ENCODE results near the gene DPH1.

Gene DPH1

DNA sequence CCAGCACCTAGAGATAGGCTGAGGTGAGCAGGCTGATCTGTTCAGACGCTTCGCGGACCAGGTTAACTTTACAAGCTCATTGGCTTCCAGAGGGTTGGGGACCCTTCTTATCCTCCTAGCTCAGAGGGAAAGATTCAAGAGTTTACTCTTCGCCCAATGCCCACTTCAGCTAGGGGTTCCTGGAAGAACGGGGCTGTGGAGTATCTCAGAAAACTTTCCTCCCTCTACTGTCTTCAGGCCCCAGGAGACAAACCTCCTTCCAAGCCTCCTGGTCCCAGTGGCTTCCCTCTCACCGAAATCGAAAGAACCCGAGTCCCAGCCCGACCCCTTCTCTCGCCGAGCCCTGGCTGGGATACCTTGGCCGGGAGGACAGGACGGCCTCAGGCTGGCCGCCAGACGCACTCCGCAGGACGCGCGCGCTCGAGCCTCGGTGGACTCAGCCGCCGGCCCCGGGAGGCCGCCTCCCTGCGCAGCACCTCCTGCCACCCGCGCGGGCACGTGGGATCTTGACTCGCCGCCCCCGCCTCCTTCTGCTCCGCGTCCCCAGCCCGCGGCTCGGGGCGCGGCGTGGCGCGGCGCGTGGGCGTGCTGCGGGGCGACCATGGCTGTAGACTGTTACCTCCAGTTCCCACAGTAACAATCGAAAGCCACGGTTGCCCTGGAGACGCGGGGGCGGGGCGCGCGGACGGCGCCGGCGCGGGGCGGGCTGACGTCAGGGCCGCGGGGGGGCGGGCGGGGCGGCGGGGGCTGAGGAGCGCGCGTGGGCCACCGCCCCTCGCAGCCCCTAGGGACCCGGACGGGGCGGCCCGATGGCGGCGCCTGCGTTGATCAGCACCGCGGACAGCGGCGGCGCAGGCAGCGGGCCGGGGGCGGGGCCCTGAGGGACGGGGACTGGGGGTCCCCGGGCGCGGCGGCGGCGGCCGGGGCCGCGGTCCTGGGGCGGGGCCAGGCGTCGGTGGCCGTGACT lies 19.7 kb downstream of the DPH1 start:
- DNase-seq (ENCODE audit: low spot score), result peak; percentile 64

DNA sequence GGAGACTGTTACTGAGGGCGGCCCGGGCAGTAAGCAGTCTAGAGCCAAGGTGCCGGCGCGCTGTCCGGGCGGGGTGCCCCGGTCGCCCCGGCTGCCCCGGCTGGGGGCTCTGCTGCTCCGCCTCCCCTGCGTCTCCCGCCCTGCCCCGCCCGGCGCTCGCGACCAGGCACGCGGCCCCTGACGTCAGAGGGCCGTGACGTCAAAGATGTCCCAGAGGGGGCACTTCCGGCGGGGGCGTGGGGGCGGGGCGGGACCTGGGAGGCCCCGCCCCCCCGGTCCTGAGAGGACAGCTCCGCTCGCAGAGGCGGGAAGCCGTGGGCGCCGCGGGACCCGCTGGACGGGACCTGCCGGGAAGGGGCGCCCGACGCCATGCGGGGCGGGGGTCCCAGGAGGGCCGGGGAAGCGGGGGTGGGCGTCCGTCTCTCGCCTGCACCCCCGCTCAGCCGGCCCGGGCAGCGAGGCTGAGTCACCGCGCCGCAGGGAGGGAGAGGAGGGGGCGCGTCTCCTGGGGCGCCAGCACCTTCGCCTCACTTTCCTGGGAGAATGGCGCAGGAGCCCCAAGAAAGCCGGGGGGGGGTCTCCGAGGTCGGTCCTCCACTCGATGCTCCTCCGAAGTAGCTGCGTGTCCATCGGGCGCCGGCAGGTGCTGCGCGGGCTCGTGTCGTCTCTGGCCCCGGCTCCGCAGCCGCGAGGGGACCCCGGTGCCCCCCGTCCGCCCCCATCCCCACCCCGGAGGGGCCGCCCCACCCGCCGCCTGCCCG lies 20.5 kb downstream of the DPH1 start:
- DNase-seq (ENCODE audit: low spot score) (no peak), FAIRE-seq (no peak)

More for the DNA sequence above, 19.7 kb downstream of the DPH1 start:
- no peak for FAIRE-seq

DNA sequence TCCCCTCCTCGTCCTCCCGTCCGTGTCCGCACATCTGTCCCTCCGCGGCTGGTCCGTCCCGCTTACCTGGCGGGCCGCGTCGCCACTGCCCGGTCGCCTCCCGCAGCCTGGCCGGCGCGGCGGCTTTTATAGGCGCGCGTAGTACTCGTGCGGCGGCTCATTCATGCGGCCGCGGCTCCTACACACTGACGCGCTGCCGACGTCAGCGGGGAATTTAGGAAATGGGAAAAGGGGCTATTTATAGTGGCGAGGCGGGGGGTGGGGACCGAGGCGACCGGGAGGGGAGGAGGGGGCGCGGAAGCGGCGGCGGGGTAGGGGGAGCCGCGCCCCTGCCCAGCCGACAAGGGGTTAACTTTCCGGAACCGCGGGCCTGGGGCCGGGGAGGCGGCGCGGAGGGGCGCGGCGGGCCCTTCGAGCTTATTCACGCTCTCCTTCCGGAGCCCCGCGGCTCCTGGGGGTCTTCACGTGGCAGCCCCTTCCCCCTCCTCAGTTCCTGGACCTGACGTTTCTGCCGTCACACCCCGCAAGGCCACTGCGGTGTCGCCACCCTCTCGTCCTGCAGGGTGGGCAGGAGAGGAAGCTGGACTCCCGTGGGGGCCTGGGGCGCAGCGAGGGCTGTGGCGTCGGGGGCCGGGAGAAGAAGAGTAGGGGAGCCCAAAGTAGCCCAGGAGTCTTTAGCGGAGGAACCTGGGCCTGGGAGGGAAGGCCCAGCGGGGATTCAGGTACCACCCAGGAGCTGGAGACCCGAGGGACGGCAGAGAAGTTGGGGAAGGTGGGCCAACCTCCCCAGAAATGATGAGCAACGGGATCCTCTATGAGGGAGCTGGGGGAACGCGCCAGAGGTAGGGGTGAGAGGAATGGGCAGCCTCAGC lies 21.3 kb downstream of the DPH1 start:
- DNase-seq (ENCODE audit: low spot score), result no peak

DNA sequence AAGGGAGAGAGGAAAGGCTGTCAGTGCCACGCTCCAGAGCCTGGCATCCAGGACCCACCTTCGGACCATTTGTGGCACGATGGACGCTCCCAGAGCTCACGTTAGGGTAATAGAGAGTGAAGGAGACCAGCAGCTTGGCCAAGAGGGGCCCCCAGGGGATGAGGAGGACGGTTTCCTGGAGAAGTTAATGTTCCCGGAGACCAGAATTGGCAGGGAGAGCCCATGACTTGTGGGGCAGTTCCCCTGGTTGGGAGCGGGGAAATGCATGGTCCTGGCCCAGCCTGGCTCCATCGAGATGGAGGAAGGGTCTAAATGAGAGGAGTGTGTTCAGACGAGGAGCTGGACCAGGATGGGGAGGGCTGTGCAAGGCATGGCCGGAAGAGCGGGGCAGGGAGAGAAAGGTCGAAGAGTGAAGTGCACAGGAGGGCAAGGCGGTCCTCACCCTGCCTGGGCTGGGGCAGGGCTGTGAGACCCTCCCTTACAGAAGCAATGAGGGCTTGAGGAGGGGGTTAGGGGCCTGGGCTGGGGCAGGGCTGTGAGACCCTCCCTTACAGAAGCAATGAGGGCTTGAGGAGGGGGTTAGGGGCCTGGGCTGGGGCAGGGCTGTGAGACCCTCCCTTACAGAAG lies 22.1 kb downstream of the DPH1 start:
- no peak for FAIRE-seq
- no peak for DNase-seq (ENCODE audit: low spot score)

More for the DNA sequence above, 21.3 kb downstream of the DPH1 start:
- FAIRE-seq, result no peak

DNA sequence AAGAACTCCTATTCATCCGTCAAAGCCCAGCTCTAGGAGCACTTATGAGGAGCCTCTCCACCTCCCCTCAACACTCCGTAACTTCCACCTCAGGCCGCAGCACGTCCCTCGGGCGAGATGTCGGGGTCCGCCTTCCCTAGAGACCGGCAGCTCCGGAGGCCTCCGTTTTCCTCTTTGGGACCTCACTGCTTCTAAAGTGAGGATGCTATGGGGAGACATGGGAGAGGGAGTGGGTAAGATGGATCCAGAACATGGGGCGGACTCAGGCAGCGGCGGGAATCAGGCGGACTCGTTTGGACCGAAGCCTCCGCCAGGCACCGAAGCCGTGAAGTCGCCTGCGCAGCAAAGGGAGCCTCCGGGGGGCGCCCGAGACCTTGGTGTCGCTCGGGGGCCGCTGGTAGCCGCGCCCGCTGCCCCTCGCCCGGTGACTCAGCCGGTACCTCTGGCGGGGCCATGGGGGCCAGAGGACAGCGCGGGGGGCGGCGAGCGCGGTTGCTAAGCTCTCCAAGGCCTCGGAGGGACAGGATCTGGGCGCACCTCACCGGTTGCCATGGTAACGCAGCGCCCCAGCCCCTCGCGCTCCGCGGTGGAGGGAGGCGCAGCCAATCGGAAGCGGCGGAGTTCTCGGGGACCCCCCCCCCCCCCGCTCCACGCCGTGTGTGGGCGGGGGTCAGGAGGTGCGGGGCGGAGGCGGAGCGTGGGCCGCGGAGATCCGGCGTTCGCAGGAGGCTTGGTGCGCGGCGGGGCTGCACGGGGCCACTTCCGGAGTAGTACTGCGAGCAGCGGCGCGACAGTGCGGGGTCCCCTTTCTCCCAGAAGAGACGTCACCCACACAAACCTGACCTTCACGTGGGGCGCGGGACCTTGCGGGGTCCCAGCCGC lies 23.7 kb downstream of the DPH1 start:
- FAIRE-seq, result no peak
- DNase-seq (ENCODE audit: low spot score), result no peak

DNA sequence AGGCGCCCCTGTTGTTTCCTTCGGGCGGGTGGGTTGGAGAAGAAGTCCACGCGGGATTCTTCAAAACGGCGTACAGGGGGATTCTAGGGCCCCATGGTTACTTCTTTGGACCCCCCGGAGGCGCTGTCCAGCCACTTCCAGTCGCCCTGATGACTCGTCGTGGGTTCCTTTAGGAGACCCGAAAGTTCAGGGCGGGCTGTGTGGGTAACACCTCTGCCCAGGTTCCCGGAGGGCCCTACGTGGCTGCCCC lies 24.2 kb downstream of the DPH1 start:
- FAIRE-seq (no peak), DNase-seq (ENCODE audit: low spot score) (no peak)

DNA sequence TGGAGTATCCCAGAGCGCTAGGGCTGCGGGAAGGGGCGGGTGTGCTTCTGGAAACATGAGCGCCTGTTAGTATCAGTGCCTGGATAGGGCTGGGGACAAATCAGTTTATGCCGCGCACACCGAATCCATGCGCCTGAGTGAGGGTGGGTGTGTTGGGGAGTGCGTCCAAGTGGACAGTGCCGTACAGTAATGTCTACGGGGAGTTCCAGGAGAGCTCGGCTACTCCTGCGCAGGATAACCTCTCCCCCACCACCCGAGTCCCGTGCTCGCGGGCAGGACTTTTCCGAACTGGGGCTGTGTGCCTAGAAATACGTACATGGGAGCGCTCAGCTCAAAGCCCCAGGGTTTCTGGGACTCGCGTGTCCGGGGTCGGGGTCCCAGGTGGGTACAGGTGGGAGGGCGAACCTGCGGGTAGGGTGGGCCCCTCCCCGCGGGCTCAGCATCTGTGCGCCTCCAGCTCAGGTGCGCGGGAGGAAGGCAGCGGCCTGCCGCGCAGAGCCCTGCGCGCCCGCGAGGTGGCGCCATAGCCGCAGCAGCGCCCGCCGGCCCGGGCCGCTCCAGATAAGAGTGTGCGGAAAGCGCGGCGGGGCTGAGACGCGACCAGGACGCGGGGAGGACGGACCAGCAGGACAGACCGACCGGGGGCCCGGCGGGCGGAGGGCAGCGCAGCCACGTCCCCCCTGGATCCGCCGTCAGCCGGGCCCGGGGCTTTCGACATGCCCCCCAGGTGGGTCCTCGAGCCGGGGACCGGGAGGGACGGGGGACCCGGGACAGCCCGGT lies 24.7 kb downstream of the DPH1 start, which contains the start of gene HIC1:
HIC1 (plus strand) TSS at position 592 of the 780 bp plus-strand sequence. CDS start 1,588 bp downstream, outside the sequence.
- DNase-seq (ENCODE audit: low spot score), result peak; percentile 36
- FAIRE-seq, result no peak

DNA sequence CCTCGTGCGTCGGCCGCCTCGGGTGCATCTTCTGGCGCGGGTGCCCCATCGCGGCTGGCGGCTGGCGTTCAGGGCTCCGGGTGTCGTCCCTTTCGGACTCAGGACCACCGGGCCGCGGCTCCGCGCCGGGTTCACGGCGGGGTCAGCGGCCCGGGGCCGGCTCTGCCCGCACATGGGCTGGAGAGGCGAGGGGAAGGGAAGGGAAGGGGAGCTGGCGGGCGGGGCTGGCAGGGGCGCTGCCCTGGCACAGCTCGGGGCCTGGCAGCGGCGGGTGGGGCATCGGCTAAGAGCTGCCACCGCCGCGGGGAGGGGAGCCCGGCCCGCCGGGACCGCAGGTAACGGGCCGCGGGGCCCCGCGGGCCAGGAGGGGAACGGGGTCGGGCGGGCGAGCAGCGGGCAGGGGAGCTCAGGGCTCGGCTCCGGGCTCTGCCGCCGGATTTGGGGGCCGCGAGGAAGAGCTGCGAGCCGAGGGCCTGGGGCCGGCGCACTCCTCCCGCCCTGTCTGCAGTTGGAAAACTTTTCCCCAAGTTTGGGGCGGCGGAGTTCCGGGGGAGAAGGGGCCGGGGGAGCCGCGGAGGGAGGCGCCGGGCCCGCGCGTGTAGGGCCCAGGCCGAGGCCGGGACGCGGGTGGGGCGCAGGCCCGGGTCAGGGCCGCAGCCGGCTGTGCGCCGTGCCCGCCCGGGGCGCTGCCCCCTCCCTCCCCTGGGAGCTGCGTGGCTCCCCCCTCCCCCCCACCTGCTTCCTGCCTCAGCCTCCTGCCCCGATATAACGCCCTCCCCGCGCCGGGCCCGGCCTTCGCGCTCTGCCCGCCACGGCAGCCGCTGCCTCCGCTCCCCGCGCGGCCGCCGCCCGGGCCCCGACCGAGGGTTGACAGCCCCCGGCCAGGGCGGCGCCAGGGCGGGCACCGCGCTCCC lies 25.6 kb downstream of the DPH1 start:
- FAIRE-seq (no peak), DNase-seq (ENCODE audit: low spot score) (no peak)

DNA sequence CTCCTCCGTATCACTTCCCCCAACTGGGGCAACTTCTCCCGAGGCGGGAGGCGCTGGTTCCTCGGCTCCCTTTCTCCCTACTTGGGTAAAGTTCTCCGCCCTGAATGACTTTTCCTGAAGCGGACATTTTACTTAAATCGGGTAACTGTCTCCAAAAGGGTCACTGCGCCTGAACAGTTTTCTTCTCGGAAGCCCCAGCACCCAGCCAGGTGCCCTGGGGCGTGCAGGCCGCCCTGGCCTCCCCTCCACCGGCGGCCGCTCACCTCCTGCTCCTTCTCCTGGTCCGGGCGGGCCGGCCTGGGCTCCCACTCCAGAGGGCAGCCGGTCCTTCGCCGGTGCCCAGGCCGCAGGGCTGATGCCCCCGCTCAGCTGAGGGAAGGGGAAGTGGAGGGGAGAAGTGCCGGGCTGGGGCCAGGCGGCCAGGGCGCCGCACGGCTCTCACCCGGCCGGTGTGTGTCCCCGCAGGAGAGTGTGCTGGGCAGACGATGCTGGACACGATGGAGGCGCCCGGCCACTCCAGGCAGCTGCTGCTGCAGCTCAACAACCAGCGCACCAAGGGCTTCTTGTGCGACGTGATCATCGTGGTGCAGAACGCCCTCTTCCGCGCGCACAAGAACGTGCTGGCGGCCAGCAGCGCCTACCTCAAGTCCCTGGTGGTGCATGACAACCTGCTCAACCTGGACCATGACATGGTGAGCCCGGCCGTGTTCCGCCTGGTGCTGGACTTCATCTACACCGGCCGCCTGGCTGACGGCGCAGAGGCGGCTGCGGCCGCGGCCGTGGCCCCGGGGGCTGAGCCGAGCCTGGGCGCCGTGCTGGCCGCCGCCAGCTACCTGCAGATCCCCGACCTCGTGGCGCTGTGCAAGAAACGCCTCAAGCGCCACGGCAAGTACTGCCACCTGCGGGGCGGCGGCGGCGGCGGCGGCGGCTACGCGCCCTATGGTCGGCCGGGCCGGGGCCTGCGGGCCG lies 26.5 kb downstream of the DPH1 start:
- FAIRE-seq (no peak), DNase-seq (ENCODE audit: low spot score) (no peak)

DNA sequence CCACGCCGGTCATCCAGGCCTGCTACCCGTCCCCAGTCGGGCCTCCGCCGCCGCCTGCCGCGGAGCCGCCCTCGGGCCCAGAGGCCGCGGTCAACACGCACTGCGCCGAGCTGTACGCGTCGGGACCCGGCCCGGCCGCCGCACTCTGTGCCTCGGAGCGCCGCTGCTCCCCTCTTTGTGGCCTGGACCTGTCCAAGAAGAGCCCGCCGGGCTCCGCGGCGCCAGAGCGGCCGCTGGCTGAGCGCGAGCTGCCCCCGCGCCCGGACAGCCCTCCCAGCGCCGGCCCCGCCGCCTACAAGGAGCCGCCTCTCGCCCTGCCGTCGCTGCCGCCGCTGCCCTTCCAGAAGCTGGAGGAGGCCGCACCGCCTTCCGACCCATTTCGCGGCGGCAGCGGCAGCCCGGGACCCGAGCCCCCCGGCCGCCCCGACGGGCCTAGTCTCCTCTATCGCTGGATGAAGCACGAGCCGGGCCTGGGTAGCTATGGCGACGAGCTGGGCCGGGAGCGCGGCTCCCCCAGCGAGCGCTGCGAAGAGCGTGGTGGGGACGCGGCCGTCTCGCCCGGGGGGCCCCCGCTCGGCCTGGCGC lies 27.3 kb downstream of the DPH1 start:
- DNase-seq (ENCODE audit: low spot score) (no peak), FAIRE-seq (no peak)

DNA sequence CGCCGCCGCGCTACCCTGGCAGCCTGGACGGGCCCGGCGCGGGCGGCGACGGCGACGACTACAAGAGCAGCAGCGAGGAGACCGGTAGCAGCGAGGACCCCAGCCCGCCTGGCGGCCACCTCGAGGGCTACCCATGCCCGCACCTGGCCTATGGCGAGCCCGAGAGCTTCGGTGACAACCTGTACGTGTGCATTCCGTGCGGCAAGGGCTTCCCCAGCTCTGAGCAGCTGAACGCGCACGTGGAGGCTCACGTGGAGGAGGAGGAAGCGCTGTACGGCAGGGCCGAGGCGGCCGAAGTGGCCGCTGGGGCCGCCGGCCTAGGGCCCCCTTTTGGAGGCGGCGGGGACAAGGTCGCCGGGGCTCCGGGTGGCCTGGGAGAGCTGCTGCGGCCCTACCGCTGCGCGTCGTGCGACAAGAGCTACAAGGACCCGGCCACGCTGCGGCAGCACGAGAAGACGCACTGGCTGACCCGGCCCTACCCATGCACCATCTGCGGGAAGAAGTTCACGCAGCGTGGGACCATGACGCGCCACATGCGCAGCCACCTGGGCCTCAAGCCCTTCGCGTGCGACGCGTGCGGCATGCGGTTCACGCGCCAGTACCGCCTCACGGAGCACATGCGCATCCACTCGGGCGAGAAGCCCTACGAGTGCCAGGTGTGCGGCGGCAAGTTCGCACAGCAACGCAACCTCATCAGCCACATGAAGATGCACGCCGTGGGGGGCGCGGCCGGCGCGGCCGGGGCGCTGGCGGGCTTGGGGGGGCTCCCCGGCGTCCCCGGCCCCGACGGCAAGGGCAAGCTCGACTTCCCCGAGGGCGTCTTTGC lies 28.0 kb downstream of the DPH1 start:
- FAIRE-seq, result no peak
- DNase-seq (ENCODE audit: low spot score), result no peak

DNA sequence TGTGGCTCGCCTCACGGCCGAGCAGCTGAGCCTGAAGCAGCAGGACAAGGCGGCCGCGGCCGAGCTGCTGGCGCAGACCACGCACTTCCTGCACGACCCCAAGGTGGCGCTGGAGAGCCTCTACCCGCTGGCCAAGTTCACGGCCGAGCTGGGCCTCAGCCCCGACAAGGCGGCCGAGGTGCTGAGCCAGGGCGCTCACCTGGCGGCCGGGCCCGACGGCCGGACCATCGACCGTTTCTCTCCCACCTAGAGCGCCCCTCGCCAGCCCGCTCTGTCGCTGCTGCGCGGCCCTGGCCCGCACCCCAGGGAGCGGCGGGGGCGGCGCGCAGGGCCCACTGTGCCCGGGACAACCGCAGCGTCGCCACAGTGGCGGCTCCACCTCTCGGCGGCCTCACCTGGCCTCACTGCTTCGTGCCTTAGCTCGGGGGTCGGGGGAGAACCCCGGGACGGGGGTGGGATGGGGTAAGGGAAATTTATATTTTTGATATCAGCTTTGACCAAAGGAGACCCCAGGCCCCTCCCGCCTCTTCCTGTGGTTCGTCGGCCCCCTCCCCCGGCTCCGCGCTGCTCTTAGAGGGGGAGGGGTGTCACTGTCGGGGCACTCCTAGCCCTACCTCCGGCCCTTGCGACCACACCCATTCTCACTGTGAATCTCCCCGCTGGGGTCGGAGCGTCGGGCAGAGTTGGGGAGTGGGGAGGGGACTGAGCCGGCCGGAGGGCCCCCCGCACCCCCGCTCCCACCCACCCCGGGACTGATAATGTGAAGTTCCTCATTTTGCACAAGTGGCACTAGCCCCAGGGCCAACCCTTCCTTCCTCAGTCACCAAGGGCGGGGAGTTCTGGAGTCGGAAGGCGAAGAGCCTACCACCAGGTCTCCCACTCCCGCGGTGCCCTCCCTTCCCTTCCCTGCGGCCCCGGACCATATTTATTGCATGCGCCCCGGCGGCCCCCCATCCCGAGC lies 28.9 kb downstream of the DPH1 start:
- DNase-seq (ENCODE audit: low spot score), result no peak
- no peak for FAIRE-seq

DNA sequence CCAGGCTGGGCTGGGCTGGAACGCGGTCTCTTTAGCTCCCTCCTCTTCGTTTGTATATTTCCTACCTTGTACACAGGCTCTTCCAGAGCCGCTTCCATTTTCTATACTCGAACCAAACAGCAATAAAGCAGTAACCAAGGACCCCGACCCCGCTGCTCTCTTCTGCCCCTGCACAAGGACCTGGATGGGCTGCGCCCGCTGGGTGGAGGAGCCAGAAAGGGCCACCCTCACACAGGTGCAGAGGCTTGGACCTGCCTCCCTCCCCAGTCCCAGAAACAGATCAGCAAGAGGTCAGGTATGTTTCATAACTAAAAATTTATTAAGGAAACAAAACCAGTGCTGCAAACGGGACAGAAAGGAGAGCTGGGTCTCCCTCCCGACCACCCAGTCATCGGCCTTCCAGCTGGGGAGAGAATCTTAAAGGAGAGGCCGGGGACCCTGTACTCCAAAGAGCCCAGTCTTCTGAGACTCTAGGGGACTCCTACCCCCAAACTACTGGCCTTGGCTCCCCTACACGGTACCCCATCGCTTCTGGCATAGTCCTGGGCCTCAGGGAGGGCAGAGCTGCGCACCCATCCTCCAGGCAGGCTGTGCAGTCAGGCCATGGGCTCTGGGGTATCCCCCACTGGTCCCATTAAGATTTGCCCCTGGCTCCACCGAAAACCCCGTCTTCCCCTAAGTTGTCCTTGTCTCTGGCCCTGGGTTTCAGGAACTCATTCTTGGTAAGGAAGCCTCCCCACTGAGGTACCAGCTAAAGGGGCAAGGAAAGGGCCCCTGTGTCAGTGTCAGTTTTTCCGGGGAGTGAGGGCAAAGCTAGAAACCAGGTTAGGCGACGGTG lies 29.8 kb downstream of the DPH1 start:
- DNase-seq (ENCODE audit: low spot score) (no peak), FAIRE-seq (no peak)

DNA sequence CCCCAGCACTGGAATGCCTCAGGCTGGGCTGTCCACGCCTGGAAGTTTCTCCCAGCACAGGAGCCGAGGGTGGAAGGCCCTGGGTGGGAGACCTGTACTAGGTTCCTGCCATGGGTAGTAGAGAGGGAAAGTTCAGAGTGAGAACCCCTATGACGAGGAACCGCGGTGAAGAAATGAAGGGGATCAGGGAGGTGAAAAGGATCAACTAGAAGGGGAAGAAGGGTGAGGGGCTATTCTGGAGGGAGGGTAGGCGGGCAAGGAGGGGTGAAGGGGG lies 30.4 kb downstream of the DPH1 start:
- FAIRE-seq, result no peak
- DNase-seq (ENCODE audit: low spot score), result no peak
